ENCODE measurements around the gene SCYGR7. TPM values are rescaled to one million over a fixed set of nuclear protein-coding genes. Genes with fewer than 3 reads are reported as not detected.

The SCYGR7 gene
- total RNA-seq, 1 donor from 2014 or later, result not detected

DNA sequence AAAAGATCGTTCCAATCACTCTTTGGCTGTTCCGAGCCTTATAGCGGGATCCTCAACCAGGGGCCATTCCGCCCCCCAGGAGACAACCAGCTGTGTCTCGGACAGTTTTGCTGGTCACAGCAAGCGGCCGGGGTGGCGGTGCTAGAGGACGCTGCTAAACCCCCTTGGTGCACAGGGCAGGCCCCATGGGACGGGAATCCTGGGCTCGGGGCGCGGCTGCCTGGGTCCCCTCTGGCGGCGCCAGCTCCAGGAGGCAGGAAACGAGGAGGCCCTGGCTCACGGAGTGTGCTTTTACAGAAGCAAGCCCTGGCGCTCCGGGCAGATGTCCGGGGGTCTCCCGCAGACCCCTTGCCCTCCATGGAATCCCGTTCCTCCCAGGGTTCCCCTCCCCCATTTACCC, 39.7 kb downstream of the SCYGR7 start:
- H3K4me1 Mint-ChIP-seq (ENCODE audit: low read depth), result peaks cover 19% of the 10 kb centered on the region
- no peak overlapping the region for H3K4me3 Mint-ChIP-seq (ENCODE audit: low read depth)
- no peaks in the 10 kb centered on the region for H3K27me3 Mint-ChIP-seq
- H3K9me3 Mint-ChIP-seq (ENCODE audit: low read depth), result no peaks in the 10 kb centered on the region
- no peaks in the 10 kb centered on the region for H3K36me3 Mint-ChIP-seq (ENCODE audit: insufficient read depth)
- no peak for DNase-seq (ENCODE audit: low spot score, unreplicated experiment)
- H3K27ac Mint-ChIP-seq, result no peak overlapping the region
- TF ChIP-seq, protein P1, sequence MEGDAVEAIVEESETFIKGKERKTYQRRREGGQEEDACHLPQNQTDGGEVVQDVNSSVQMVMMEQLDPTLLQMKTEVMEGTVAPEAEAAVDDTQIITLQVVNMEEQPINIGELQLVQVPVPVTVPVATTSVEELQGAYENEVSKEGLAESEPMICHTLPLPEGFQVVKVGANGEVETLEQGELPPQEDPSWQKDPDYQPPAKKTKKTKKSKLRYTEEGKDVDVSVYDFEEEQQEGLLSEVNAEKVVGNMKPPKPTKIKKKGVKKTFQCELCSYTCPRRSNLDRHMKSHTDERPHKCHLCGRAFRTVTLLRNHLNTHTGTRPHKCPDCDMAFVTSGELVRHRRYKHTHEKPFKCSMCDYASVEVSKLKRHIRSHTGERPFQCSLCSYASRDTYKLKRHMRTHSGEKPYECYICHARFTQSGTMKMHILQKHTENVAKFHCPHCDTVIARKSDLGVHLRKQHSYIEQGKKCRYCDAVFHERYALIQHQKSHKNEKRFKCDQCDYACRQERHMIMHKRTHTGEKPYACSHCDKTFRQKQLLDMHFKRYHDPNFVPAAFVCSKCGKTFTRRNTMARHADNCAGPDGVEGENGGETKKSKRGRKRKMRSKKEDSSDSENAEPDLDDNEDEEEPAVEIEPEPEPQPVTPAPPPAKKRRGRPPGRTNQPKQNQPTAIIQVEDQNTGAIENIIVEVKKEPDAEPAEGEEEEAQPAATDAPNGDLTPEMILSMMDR (IDR thresholded peaks at IDR 0.05; ENCODE audit: unreplicated experiment), result no peak

DNA sequence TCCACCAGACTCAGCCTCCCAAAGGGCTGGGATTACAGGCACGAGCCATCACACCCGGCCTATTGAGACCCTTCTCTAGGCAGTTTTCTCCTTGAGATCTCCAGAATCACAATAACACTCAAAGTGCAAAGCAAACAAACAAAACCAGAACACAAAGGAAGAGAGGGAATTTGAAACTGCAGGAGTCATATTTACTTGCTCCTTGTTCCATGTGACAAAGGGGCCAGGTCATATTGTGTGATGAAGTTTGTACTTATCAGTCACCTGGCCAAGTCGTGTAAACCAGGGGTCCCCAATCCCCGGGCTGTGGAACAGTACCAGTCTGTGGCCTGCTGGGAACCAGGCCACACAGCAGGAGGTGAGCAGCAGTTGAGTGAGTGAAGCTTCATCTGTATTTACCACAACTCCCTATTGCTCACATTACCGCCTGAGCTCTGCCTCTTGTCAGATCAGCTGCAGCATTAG, 44.1 kb downstream of the SCYGR7 start:
- no peak for DNase-seq (ENCODE audit: low spot score, unreplicated experiment)
- no peaks in the 10 kb centered on the region for H3K27me3 Mint-ChIP-seq
- H3K27ac Mint-ChIP-seq, result peak overlapping the region; percentile 17
- no peaks in the 10 kb centered on the region for H3K9me3 Mint-ChIP-seq (ENCODE audit: low read depth)
- no peak overlapping the region for H3K4me3 Mint-ChIP-seq (ENCODE audit: low read depth)
- peaks cover 26% of the 10 kb centered on the region for H3K4me1 Mint-ChIP-seq (ENCODE audit: low read depth)
- no peaks in the 10 kb centered on the region for H3K36me3 Mint-ChIP-seq (ENCODE audit: insufficient read depth)
- TF ChIP-seq, protein P1 (IDR thresholded peaks at IDR 0.05; ENCODE audit: unreplicated experiment), result no peak

DNA sequence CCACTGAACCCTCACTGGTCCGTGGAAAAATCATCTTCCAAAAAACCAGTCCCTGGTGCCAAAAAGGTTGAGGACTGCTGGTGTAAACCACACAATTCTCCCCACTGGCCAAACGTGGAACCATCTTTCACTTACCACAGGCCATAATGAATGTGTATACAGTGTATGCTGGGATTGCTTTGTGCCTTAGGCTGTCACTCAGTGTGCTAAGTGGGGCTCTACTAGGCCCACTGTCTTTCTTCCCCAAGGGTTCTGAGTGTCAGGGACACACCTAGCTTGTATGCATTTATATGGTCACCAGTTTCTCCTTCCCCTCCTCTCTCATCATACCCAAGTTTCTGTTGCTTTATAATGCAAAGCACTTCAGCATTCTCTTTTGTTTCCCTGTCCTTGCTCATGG, 44.8 kb downstream of the SCYGR7 start:
- Mint-ChIP-seq H3K27ac (no peak overlapping the region), H3K9me3 (ENCODE audit: low read depth) (no peaks in the 10 kb centered on the region), H3K4me3 (ENCODE audit: low read depth) (no peak overlapping the region), H3K4me1 (ENCODE audit: low read depth) (peaks cover 26% of the 10 kb centered on the region), H3K27me3 (no peaks in the 10 kb centered on the region), H3K36me3 (ENCODE audit: insufficient read depth) (no peaks in the 10 kb centered on the region)
- no peak for DNase-seq (ENCODE audit: low spot score, unreplicated experiment)
- TF ChIP-seq, protein P1 (IDR thresholded peaks at IDR 0.05; ENCODE audit: unreplicated experiment), result no peak

DNA sequence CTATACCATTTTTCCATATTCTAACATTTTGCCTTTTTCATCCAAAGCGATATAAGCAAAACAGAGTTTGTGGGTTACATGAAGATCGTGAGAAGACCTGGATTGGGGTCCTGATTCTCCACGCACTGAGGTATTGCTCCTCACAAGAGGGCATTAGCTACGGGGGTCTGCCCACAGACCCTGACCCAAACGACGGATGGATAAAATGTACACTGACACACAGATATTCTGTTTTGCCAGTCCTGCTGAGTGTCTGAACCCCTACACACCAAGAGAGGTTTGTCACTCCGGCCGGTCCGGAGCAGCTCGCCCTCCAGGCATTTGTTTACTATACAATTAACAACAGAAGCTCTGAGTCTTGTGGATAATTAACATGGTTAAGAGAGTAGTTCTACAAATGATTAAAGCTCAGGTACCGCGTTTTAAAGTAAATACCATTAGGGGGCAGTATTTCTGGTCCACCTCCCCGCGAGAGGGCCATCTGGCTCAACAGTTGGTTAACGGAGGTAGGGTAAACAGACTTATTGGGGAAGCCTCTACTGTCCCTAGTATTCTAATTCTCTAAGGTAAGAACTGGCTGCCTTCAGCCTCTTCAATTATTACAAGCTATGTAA, 46.0 kb downstream of the SCYGR7 start:
- TF ChIP-seq, protein P1 (IDR thresholded peaks at IDR 0.05; ENCODE audit: unreplicated experiment), result peak; percentile 48

DNA sequence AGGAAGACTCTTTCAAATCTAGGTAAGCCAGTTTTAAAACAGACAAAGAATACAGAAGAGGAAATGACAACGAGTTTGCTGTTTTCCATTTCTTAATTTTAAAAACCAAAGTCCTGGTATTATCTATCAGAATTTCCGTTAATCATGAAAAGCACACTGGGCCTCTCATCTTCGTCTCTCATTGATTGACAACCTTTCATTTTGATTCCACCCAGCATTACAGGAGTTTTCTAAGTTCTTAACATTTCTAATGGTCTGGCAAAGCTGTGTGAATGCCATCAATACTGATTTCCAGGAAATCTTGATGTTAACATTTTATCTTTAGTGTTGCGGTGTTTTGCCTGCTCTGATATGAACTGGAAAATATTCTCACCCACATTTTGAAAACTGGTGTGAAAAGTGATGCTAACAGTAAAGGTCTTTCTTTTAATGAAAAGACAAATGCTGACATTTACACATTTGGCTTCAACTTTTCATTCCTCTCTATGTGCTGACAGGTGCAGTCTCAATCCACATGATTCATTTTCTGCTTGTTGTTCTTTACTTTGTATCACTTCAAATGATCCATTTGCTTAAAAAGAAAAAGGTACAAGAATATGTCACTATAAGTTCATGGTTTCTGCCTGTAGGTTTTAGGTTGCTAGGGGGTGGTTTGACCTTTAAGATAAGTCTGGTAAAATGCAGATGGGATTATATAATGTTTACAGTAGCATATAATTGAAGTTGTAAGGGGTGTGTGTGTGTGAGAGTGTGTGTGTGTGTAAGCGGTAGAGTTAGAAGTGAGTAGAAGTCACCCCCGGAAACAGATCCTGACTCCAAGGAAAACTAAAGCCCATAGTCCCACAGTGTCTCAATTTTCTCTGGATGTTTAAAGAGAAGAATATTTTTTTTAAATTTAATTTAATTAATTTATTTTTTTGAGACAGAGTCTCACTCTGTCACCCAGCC, 47.0 kb downstream of the SCYGR7 start:
- H3K9me3 Mint-ChIP-seq (ENCODE audit: low read depth), result peaks cover 3% of the 10 kb centered on the region
- H3K4me1 Mint-ChIP-seq (ENCODE audit: low read depth), result peaks cover 26% of the 10 kb centered on the region
- peak overlapping the region; percentile 38 for H3K27ac Mint-ChIP-seq
- H3K27me3 Mint-ChIP-seq, result no peaks in the 10 kb centered on the region
- TF ChIP-seq, protein P1 (IDR thresholded peaks at IDR 0.05; ENCODE audit: unreplicated experiment), result no peak
- no peaks in the 10 kb centered on the region for H3K36me3 Mint-ChIP-seq (ENCODE audit: insufficient read depth)
- DNase-seq (ENCODE audit: low spot score, unreplicated experiment), result no peak
- no peak overlapping the region for H3K4me3 Mint-ChIP-seq (ENCODE audit: low read depth)

More for the DNA sequence above, 46.0 kb downstream of the SCYGR7 start:
- H3K27ac Mint-ChIP-seq, result no peak overlapping the region
- H3K4me1 Mint-ChIP-seq (ENCODE audit: low read depth), result peaks cover 26% of the 10 kb centered on the region
- DNase-seq (ENCODE audit: low spot score, unreplicated experiment), result no peak
- H3K36me3 Mint-ChIP-seq (ENCODE audit: insufficient read depth), result no peaks in the 10 kb centered on the region
- H3K27me3 Mint-ChIP-seq, result no peaks in the 10 kb centered on the region
- H3K4me3 Mint-ChIP-seq (ENCODE audit: low read depth), result peak overlapping the region; percentile 20
- peaks cover 3% of the 10 kb centered on the region for H3K9me3 Mint-ChIP-seq (ENCODE audit: low read depth)

Data from progenitor cell of endocrine pancreas (in vitro differentiated cells).